ENCODE data around the gene STT3B.

Gene STT3B

DNA sequence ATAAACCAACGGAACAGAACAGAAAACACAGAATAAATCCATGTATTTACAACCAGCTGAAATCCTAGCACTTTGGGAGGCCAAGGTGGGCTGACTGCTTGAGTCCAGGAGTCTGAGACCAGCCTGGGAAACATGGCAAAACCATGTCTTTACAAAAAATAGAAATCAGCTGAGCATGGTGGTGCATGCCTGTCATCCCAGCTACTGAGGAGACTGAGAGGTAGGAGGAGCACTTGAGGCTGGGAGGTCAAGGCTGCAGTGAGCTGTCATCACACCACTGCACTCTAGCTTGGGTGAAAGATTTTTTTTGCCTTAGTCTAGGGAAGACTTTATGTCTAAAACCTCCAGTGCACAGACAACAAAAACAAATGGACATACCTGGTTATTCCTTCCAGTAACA, 120.7 kb downstream of the STT3B start:
- TF ChIP-seq, protein P1, sequence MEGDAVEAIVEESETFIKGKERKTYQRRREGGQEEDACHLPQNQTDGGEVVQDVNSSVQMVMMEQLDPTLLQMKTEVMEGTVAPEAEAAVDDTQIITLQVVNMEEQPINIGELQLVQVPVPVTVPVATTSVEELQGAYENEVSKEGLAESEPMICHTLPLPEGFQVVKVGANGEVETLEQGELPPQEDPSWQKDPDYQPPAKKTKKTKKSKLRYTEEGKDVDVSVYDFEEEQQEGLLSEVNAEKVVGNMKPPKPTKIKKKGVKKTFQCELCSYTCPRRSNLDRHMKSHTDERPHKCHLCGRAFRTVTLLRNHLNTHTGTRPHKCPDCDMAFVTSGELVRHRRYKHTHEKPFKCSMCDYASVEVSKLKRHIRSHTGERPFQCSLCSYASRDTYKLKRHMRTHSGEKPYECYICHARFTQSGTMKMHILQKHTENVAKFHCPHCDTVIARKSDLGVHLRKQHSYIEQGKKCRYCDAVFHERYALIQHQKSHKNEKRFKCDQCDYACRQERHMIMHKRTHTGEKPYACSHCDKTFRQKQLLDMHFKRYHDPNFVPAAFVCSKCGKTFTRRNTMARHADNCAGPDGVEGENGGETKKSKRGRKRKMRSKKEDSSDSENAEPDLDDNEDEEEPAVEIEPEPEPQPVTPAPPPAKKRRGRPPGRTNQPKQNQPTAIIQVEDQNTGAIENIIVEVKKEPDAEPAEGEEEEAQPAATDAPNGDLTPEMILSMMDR (IDR thresholded peaks at IDR 0.05; ENCODE audit: control insufficient read depth, insufficient read depth, low read depth, low read length, missing control alignments) = no peak
- no peak for DNase-seq (ENCODE audit: low read depth)
- no peak overlapping the region for H3K4me3 ChIP-seq (ENCODE audit: control insufficient read depth, low read depth, low read length)

DNA sequence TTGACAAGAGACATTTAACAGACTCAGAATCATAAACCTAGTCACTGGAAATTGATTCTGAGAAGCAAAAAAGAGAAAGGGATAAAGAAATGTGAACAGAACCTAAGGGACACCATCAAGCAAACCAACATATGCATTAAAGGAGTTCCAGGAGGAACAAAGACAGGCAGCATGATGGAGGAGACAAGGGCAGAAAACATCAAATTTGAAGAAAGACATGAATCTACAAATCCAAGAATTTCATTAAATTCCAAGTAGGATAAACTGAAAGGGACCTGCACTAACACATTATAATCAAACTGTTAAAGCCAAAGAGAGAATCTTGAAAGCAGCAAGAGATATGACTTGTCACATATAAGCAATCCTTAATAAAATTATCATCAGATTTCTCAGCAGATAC, 122.3 kb downstream of the STT3B start:
- TF ChIP-seq, protein P1 (IDR thresholded peaks at IDR 0.05; ENCODE audit: control insufficient read depth, insufficient read depth, low read depth, low read length, missing control alignments) = no peak
- H3K4me3 ChIP-seq (ENCODE audit: control insufficient read depth, low read depth, low read length) = no peak overlapping the region
- no peak for DNase-seq (ENCODE audit: low read depth)

DNA sequence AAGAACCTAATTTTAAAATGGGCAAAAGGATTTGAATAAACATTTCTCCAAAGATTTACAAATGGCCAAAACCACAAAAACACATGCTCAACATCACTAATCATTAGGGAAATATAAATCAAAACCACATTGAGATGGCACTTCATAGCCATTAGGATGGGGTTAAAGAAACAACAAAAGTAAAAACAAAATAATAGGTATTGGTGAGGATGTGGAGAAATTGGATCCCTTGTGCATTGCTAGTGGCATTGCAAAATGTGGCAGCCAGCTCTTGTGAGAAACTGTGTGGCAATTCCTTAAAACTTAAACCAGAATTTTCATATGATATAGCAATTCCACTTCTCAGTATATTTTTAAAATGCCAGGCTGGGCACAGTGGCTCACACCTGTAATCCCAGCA, 126.5 kb downstream of the STT3B start:
- DNase-seq (ENCODE audit: low read depth) = no peak
- no peak overlapping the region for H3K4me3 ChIP-seq (ENCODE audit: control insufficient read depth, low read depth, low read length)
- TF ChIP-seq, protein P1 (IDR thresholded peaks at IDR 0.05; ENCODE audit: control insufficient read depth, insufficient read depth, low read depth, low read length, missing control alignments) = no peak

DNA sequence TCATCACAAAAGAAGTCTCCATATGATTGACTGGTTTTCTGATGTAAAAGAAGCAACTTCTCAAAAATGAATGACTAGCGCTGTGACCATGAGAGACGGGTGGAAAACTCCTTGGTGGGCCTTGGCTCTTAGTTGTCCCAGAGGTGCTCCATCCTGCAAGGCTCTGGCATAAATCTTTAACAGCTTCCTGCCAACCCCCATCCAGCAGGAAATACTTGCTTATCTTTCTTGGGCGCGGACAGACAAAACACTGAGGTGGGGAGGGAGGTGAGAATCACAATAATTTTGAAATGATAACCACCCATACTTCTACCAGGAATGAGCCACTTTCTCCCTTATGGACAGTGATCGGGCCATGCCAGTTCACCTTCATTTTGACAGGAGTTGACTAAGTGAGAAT, 128.6 kb downstream of the STT3B start:
- H3K4me3 ChIP-seq (ENCODE audit: control insufficient read depth, low read depth, low read length) = no peak overlapping the region
- DNase-seq (ENCODE audit: low read depth) = no peak
- TF ChIP-seq, protein P1 (IDR thresholded peaks at IDR 0.05; ENCODE audit: control insufficient read depth, insufficient read depth, low read depth, low read length, missing control alignments) = no peak

- TF ChIP-seq, protein P1 (IDR thresholded peaks at IDR 0.05; ENCODE audit: control insufficient read depth, insufficient read depth, low read depth, low read length, missing control alignments) = no peak
- no peak overlapping the region for H3K4me3 ChIP-seq (ENCODE audit: control insufficient read depth, low read depth, low read length)
- no peak for DNase-seq (ENCODE audit: low read depth)
These were observed 129.4 kb downstream of the STT3B start for GRCh38 chr3:31661993-31662670.

DNA sequence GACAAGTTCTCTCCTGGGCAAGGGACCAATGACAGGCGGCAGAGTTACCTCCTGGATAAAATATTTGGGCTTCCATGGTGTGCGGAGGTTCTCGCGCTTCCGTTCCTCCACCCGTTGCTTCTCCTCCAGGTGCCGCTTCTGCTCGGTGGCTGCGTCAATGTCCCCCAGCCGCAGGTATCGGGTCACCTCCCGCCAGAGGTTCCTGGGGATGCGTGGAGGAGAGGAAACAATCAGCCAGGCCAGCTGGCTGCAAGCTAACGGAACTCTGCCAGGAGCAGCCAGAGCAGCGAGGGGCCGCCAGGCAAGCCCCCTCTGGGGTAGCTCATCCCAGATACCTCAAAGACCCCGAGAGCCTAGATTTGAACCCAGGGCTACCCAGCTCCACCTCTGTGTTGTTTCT, 131.3 kb downstream of the STT3B start:
- DNase-seq (ENCODE audit: low read depth) = no peak
- no peak overlapping the region for H3K4me3 ChIP-seq (ENCODE audit: control insufficient read depth, low read depth, low read length)
- TF ChIP-seq, protein P1 (IDR thresholded peaks at IDR 0.05; ENCODE audit: control insufficient read depth, insufficient read depth, low read depth, low read length, missing control alignments) = no peak

All from AG09309 (cell line).